Measurements from ENCODE around the gene EEF1AKMT2. TPM values are rescaled to one million over a fixed set of nuclear protein-coding genes. Genes with fewer than 3 reads are reported as not detected.

EEF1AKMT2 gene
- total and polyA plus RNA-seq, 9 of the 15 experiments (the other 6 are each of a cell fraction or from before 2014, with no cell fraction given) = 9.3 to 34.3 (median 23.7) TPM

GRCh38 chr10:124820121-124820520 is 28.4 kb upstream of the EEF1AKMT2 start (continued):
- TF ChIP-seq ZBTB11 (CRISPR knock-in tag; IDR thresholded peaks at IDR 0.05) (no peak), ZNF445 (CRISPR knock-in tag; IDR thresholded peaks at IDR 0.05; ENCODE audit: low read depth) (no peak), RNF219 (CRISPR knock-in tag; IDR thresholded peaks at IDR 0.05) (no peak)

- H4K20me1 ChIP-seq (replicated peaks; ENCODE audit: control insufficient read depth, insufficient read depth, low read length) = no peaks in the 10 kb centered on the region
- no TSS peak for BruUV-seq (replicated peaks)
- TF ChIP-seq ZBTB9 (CRISPR knock-in tag; IDR thresholded peaks at IDR 0.05) = no peak
- no peak for TF ChIP-seq NFXL1 (CRISPR knock-in tag; IDR thresholded peaks at IDR 0.05)
- peak; percentile 89 for TF ChIP-seq HMBOX1 (IDR thresholded peaks at IDR 0.05)
- TF ChIP-seq POU5F1 (IDR thresholded peaks at IDR 0.05; ENCODE audit: borderline replicate concordance, low read depth, low read length, partially characterized antibody) = no peak
- TF ChIP-seq MEIS2 (IDR thresholded peaks at IDR 0.05; ENCODE audit: partially characterized antibody) = peak; percentile 20
- TF ChIP-seq SPI1 (IDR thresholded peaks at IDR 0.05; ENCODE audit: borderline replicate concordance, low read depth, low read length) = peak; percentile 93
- TF ChIP-seq RBM17 (IDR thresholded peaks at IDR 0.05; ENCODE audit: borderline replicate concordance, low read depth, low read length) = no peak
Measured at GRCh38 chr10:124802313-124802675, 10.6 kb upstream of the EEF1AKMT2 start.

More at GRCh38 chr10:124802313-124802675, 10.6 kb upstream of the EEF1AKMT2 start:
- intact Hi-C loops (cut with micrococcal nuclease) = loop anchor here (5.0 kb wide), 1 partner anchor 115 kb away; no protein-coding TSS in a partner anchor
- H3K36me3 ChIP-seq (ENCODE audit: control insufficient read depth, insufficient read depth, low read length) = no peaks in the 10 kb centered on the region
- peak; percentile 32 for FAIRE-seq
- H3K9me1 ChIP-seq (ENCODE audit: control insufficient read depth, insufficient read depth, low read length) = no peaks in the 10 kb centered on the region
- peak overlapping the region; percentile 87; the same call in 1 of the 2 replicates for H2AFZ ChIP-seq (ENCODE audit: low read depth, low read length)
- peak overlapping the region; percentile 71 for H3K4me3 ChIP-seq
- no peaks in the 10 kb centered on the region for H3K9me3 ChIP-seq (replicated peaks; ENCODE audit: control insufficient read depth, insufficient read depth, low read depth, low read length)
- ChIA-PET CTCF (ENCODE audit: low intra/inter-chr PET ratio) (no interaction called here), POLR2A (interaction anchor here (0.7 to 1.8 kb wide), 4 partner anchors 11 to 14 kb away, joined by 3 to 9 read pairs (median 4); partner anchors contain the start of gene EEF1AKMT2)
- peak in 2 of 4 experiments; percentile 8 to 21 for DNase-seq (ENCODE audit: extremely low read depth in 1 of 4, low spot score in 3 of 4)
- H3K27me3 ChIP-seq (ENCODE audit: control insufficient read depth in 2 of 2, insufficient read depth in 2 of 2, low read length in 2 of 2) = no peaks in the 10 kb centered on the region
- in situ Hi-C loops (cut with MboI) = no loop called here
- peak overlapping the region; percentile 84 to 99 for H3K9ac ChIP-seq (ENCODE audit: insufficient read depth in 1 of 2, low read depth in 2 of 2, low read length in 2 of 2)
- peaks cover 11 to 12% of the 10 kb centered on the region in 2 experiments; a peak in 4 of 5 replicates for H3K4me1 ChIP-seq (replicated peaks in 1 of 2; ENCODE audit: control insufficient read depth in 2 of 2, insufficient read depth in 2 of 2, low read length in 2 of 2)
- peak overlapping the region; percentile 91 for H3K4me2 ChIP-seq (ENCODE audit: insufficient read depth, low read length)
- peaks cover 36% of the 10 kb centered on the region for H3K79me2 ChIP-seq (ENCODE audit: control insufficient read depth, insufficient read depth, low read length)
- WGBS (ENCODE audit: insufficient coverage, low coverage, missing lambda C conversion rate) = under 1% methylated on average over 13 of the region's 13 CpGs
- ATAC-seq = peak; percentile 18; the same call in 2 of the 3 replicates
- peak overlapping the region; percentile 65 for H3K27ac ChIP-seq (ENCODE audit: extremely low read depth, low read depth, low read length)
